WTC11 (cell line): ENCODE data around the gene CDH2. TPM values are rescaled to one million over a fixed set of nuclear protein-coding genes. Genes with fewer than 3 reads are reported as not detected.

Experiments
- ATAC-seq: fragments of 200-7000 bp; cut with Tn5 transposase; 2 replicates; pipeline ENCODE4 v1.10.0; 2021; ENCODE audit warnings: mild to moderate bottlenecking, moderate library complexity
- CTCF ChIA-PET: fragments of 300-600 bp; sonication (Branson Sonifier 250); formaldehyde crosslinking; loops from one replicate; lab custom pipeline; 2021; ENCODE audit warnings: antibody characterized with exemption; lab: Charles Lee
- POLR2A ChIA-PET: fragments of 350-600 bp; sonication (Branson Sonifier 250); formaldehyde crosslinking; loops from one replicate; lab custom pipeline; 2021; ENCODE audit warnings: antibody characterized with exemption; lab: Charles Lee
- DNase-seq: peaks from one replicate; pipeline ENCODE4 v3.0.0; 2021; ENCODE audit warnings: low spot score
- H3K27ac Mint-ChIP-seq: 2 replicates; pipeline ENCODE4 v1.8.0; 2021; ENCODE audit warnings: mixed read lengths
- H3K27me3 Mint-ChIP-seq: 2 replicates; pipeline ENCODE4 v1.8.0; 2021; ENCODE audit warnings: low read depth, mild to moderate bottlenecking, moderate library complexity, mixed read lengths
- H3K36me3 Mint-ChIP-seq: 2 replicates; pipeline ENCODE4 v1.8.0; 2021; ENCODE audit warnings: mixed read lengths
- H3K4me1 Mint-ChIP-seq: 2 replicates; pipeline ENCODE4 v1.8.0; 2022; ENCODE audit warnings: mixed read lengths
- H3K4me3 Mint-ChIP-seq: 2 replicates; pipeline ENCODE4 v1.8.0; 2021; ENCODE audit warnings: mild to moderate bottlenecking, moderate library complexity, mixed read lengths
- H3K9me3 Mint-ChIP-seq: 2 replicates; pipeline ENCODE4 v1.8.0; 2021; ENCODE audit warnings: mixed read lengths
- CBFB ChIP-seq: sonication (generic); formaldehyde crosslinking; IDR thresholded peaks from 2 replicates; pipeline ENCODE4 v1.8.1; 2022; ENCODE audit warnings: mild to moderate bottlenecking, low read depth, missing genetic modification reagents
- E2F5 ChIP-seq: sonication (generic); formaldehyde crosslinking; IDR thresholded peaks from 2 replicates; pipeline ENCODE4 v1.8.1; 2022; ENCODE audit warnings: mild to moderate bottlenecking, moderate library complexity, missing genetic modification reagents
- EMX1 ChIP-seq: fragments of 250-450 bp; sonication (Bioruptor Pico); IDR thresholded peaks from 2 replicates; pipeline ENCODE4 v1.8.0; 2021; ENCODE audit warnings: mild to moderate bottlenecking
- GABPB1 ChIP-seq: sonication (generic); formaldehyde crosslinking; IDR thresholded peaks from 2 replicates; pipeline ENCODE4 v1.8.1; 2023; ENCODE audit warnings: mild to moderate bottlenecking, missing genetic modification reagents
- JAZF1 ChIP-seq: fragments of 250-450 bp; sonication (Bioruptor Pico); IDR thresholded peaks from 2 replicates; pipeline ENCODE4 v1.9.0; 2021; ENCODE audit warnings: moderate library complexity, mild to moderate bottlenecking, inconsistent platforms
- MAX ChIP-seq: sonication (generic); formaldehyde crosslinking; IDR thresholded peaks from 2 replicates; pipeline ENCODE4 v1.8.0; 2022; ENCODE audit warnings: mild to moderate bottlenecking, missing genetic modification reagents
- MYBL2 ChIP-seq: sonication (generic); formaldehyde crosslinking; IDR thresholded peaks from 2 replicates; pipeline ENCODE4 v1.8.1; 2023; ENCODE audit warnings: mild to moderate bottlenecking, moderate library complexity, missing genetic modification reagents
- PREB ChIP-seq: sonication (generic); formaldehyde crosslinking; IDR thresholded peaks from 2 replicates; pipeline ENCODE4 v1.8.1; 2022; ENCODE audit warnings: mild to moderate bottlenecking, missing genetic modification reagents, moderate library complexity, borderline replicate concordance
- PRRX2 ChIP-seq: fragments of 250-450 bp; sonication (Bioruptor Pico); IDR thresholded peaks from 2 replicates; pipeline ENCODE4 v1.8.0; 2021; ENCODE audit warnings: mild to moderate bottlenecking
- SMAD4 ChIP-seq: sonication (generic); formaldehyde crosslinking; IDR thresholded peaks from 2 replicates; pipeline ENCODE4 v1.8.0; 2022; ENCODE audit warnings: mild to moderate bottlenecking, missing genetic modification reagents
- SP1 ChIP-seq: sonication (generic); formaldehyde crosslinking; conservative IDR thresholded peaks from 2 replicates; pipeline ENCODE4 v1.8.1; 2022; ENCODE audit warnings: missing genetic modification reagents
- TCF7 ChIP-seq: sonication (generic); formaldehyde crosslinking; IDR thresholded peaks from 2 replicates; pipeline ENCODE4 v1.8.0; 2022; ENCODE audit warnings: mild to moderate bottlenecking, low read depth, missing genetic modification reagents, moderate library complexity
- USF2 ChIP-seq: sonication (generic); formaldehyde crosslinking; IDR thresholded peaks from 2 replicates; pipeline ENCODE4 v1.8.1; 2023; ENCODE audit warnings: mild to moderate bottlenecking, missing genetic modification reagents, moderate library complexity
- ZNF138 ChIP-seq: sonication (generic); formaldehyde crosslinking; conservative IDR thresholded peaks from 2 replicates; pipeline ENCODE4 v1.8.1; 2022; ENCODE audit warnings: mild to moderate bottlenecking, moderate library complexity, missing genetic modification reagents
- ZNF396 ChIP-seq: fragments of 250-450 bp; sonication (Bioruptor Pico); IDR thresholded peaks from 2 replicates; pipeline ENCODE4 v1.8.0; 2021; ENCODE audit warnings: mild to moderate bottlenecking, moderate library complexity, borderline replicate concordance
- total RNA-seq: library from RNA; stranded (reverse); gene quantifications from 3 replicates; pipeline ENCODE4 v1.2.3, GENCODE V29; 2021
- TF ChIP-seq, protein P1 (sequence below): sonication (generic); formaldehyde crosslinking; IDR thresholded peaks from 2 replicates; pipeline ENCODE4 v1.8.0; 2023; ENCODE audit warnings: mild to moderate bottlenecking, missing genetic modification reagents
- TF ChIP-seq, protein P2 (sequence below): fragments of 250-450 bp; sonication (Bioruptor Pico); IDR thresholded peaks from 2 replicates; pipeline ENCODE4 v1.9.0; 2021; ENCODE audit warnings: moderate library complexity, mild to moderate bottlenecking, inconsistent platforms, borderline replicate concordance
- TF ChIP-seq, protein P3 (sequence below): sonication (generic); formaldehyde crosslinking; IDR thresholded peaks from 2 replicates; pipeline ENCODE4 v1.8.1; 2022; ENCODE audit warnings: low read depth, mild to moderate bottlenecking, moderate library complexity, missing genetic modification reagents, borderline replicate concordance
- TF ChIP-seq, protein P4 (sequence below): sonication (generic); formaldehyde crosslinking; IDR thresholded peaks from 2 replicates; pipeline ENCODE4 v1.8.0; 2023; ENCODE audit warnings: missing genetic modification reagents
- TF ChIP-seq, protein P5 (sequence below): sonication (generic); formaldehyde crosslinking; conservative IDR thresholded peaks from 2 replicates; pipeline ENCODE4 v1.8.1; 2023; ENCODE audit warnings: mild to moderate bottlenecking, low read depth, missing genetic modification reagents, moderate library complexity
- TF ChIP-seq, protein P6 (sequence below): sonication (generic); formaldehyde crosslinking; IDR thresholded peaks from 2 replicates; pipeline ENCODE4 v1.8.0; 2022; ENCODE audit warnings: mild to moderate bottlenecking, missing genetic modification reagents

Gene CDH2
- total RNA-seq, 1 experiment from 2014 or later = 17.3 TPM

GRCh38 chr18:28132084-28132483, 44.8 kb downstream of the CDH2 start (continued):
- no peak for TF ChIP-seq EMX1 (CRISPR knock-in tag)
- TF ChIP-seq, protein P1, sequence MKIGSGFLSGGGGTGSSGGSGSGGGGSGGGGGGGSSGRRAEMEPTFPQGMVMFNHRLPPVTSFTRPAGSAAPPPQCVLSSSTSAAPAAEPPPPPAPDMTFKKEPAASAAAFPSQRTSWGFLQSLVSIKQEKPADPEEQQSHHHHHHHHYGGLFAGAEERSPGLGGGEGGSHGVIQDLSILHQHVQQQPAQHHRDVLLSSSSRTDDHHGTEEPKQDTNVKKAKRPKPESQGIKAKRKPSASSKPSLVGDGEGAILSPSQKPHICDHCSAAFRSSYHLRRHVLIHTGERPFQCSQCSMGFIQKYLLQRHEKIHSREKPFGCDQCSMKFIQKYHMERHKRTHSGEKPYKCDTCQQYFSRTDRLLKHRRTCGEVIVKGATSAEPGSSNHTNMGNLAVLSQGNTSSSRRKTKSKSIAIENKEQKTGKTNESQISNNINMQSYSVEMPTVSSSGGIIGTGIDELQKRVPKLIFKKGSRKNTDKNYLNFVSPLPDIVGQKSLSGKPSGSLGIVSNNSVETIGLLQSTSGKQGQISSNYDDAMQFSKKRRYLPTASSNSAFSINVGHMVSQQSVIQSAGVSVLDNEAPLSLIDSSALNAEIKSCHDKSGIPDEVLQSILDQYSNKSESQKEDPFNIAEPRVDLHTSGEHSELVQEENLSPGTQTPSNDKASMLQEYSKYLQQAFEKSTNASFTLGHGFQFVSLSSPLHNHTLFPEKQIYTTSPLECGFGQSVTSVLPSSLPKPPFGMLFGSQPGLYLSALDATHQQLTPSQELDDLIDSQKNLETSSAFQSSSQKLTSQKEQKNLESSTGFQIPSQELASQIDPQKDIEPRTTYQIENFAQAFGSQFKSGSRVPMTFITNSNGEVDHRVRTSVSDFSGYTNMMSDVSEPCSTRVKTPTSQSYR (CRISPR knock-in tag) = no peak

DNA sequence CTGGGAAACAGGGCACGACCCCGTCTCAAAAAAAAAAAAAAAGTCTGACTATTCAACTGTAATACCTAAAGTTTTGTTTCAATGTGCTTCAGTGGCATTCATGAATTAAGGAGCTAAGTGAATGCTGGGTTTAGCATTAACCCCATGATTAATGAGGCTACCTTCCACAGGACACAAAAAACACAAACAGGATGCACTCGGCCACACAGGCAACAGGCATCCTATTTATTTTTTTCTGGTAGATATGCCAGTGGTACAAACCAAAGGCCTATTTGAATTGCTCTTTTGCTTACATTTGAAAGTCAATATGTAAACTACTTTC, 48.3 kb downstream of the CDH2 start:
- H3K27me3 Mint-ChIP-seq = no peaks in the 10 kb centered on the region; the same call in 1 of the 2 replicates
- CTCF ChIA-PET = no interaction called here

More for the DNA sequence above, 48.3 kb downstream of the CDH2 start:
- no peak overlapping the region for H3K4me3 Mint-ChIP-seq
- TF ChIP-seq USF2 (CRISPR knock-in tag) = no peak
- TF ChIP-seq PRRX2 (CRISPR knock-in tag) = no peak
- TF ChIP-seq, protein P2, sequence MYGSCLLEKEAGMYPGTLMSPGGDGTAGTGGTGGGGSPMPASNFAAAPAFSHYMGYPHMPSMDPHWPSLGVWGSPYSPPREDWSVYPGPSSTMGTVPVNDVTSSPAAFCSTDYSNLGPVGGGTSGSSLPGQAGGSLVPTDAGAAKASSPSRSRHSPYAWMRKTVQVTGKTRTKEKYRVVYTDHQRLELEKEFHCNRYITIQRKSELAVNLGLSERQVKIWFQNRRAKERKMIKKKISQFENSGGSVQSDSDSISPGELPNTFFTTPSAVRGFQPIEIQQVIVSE (CRISPR knock-in tag) = no peak
- no peak for TF ChIP-seq JAZF1 (CRISPR knock-in tag)
- no peak for TF ChIP-seq ZNF138
- TF ChIP-seq TCF7 (CRISPR knock-in tag) = no peak
- TF ChIP-seq, protein P3, sequence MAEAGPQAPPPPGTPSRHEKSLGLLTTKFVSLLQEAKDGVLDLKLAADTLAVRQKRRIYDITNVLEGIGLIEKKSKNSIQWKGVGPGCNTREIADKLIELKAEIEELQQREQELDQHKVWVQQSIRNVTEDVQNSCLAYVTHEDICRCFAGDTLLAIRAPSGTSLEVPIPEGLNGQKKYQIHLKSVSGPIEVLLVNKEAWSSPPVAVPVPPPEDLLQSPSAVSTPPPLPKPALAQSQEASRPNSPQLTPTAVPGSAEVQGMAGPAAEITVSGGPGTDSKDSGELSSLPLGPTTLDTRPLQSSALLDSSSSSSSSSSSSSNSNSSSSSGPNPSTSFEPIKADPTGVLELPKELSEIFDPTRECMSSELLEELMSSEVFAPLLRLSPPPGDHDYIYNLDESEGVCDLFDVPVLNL (CRISPR knock-in tag) = no peak
- no peak for TF ChIP-seq E2F5
- no peak for TF ChIP-seq SP1
- no peak for TF ChIP-seq GABPB1 (CRISPR knock-in tag)
- no peak for TF ChIP-seq ZNF396 (CRISPR knock-in tag)
- TF ChIP-seq, protein P4, sequence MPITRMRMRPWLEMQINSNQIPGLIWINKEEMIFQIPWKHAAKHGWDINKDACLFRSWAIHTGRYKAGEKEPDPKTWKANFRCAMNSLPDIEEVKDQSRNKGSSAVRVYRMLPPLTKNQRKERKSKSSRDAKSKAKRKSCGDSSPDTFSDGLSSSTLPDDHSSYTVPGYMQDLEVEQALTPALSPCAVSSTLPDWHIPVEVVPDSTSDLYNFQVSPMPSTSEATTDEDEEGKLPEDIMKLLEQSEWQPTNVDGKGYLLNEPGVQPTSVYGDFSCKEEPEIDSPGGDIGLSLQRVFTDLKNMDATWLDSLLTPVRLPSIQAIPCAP (CRISPR knock-in tag) = no peak
- TF ChIP-seq, protein P5, sequence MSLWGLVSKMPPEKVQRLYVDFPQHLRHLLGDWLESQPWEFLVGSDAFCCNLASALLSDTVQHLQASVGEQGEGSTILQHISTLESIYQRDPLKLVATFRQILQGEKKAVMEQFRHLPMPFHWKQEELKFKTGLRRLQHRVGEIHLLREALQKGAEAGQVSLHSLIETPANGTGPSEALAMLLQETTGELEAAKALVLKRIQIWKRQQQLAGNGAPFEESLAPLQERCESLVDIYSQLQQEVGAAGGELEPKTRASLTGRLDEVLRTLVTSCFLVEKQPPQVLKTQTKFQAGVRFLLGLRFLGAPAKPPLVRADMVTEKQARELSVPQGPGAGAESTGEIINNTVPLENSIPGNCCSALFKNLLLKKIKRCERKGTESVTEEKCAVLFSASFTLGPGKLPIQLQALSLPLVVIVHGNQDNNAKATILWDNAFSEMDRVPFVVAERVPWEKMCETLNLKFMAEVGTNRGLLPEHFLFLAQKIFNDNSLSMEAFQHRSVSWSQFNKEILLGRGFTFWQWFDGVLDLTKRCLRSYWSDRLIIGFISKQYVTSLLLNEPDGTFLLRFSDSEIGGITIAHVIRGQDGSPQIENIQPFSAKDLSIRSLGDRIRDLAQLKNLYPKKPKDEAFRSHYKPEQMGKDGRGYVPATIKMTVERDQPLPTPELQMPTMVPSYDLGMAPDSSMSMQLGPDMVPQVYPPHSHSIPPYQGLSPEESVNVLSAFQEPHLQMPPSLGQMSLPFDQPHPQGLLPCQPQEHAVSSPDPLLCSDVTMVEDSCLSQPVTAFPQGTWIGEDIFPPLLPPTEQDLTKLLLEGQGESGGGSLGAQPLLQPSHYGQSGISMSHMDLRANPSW (CRISPR knock-in tag) = no peak
- TF ChIP-seq CBFB (CRISPR knock-in tag) = no peak
- TF ChIP-seq, protein P6, sequence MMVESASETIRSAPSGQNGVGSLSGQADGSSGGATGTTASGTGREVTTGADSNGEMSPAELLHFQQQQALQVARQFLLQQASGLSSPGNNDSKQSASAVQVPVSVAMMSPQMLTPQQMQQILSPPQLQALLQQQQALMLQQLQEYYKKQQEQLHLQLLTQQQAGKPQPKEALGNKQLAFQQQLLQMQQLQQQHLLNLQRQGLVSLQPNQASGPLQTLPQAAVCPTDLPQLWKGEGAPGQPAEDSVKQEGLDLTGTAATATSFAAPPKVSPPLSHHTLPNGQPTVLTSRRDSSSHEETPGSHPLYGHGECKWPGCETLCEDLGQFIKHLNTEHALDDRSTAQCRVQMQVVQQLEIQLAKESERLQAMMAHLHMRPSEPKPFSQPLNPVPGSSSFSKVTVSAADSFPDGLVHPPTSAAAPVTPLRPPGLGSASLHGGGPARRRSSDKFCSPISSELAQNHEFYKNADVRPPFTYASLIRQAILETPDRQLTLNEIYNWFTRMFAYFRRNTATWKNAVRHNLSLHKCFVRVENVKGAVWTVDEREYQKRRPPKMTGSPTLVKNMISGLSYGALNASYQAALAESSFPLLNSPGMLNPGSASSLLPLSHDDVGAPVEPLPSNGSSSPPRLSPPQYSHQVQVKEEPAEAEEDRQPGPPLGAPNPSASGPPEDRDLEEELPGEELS (CRISPR knock-in tag) = no peak
- no peak for TF ChIP-seq PREB
- TF ChIP-seq MYBL2 = no peak
- TF ChIP-seq SMAD4 (CRISPR knock-in tag) = no peak
- no peak for TF ChIP-seq MAX (CRISPR knock-in tag)
- H3K36me3 Mint-ChIP-seq = no peaks in the 10 kb centered on the region
- H3K4me1 Mint-ChIP-seq = peaks cover 5% of the 10 kb centered on the region; the same call in 1 of the 2 replicates
- POLR2A ChIA-PET = no interaction called here
- H3K27ac Mint-ChIP-seq = no peak overlapping the region
- H3K9me3 Mint-ChIP-seq = no peaks in the 10 kb centered on the region
- no peak for DNase-seq
- ATAC-seq = no peak
